HG03045 (cell line): ENCODE measurements around the gene AGAP1.

Experiments used
- ATAC-seq: cut with Tn5 transposase; IDR thresholded peaks from one replicate; pipeline ENCODE4 v1.9.1; 2021; ENCODE audit warnings: mild to moderate bottlenecking, moderate library complexity; ENCODE audit not compliant: unreplicated experiment

AGAP1 gene

DNA sequence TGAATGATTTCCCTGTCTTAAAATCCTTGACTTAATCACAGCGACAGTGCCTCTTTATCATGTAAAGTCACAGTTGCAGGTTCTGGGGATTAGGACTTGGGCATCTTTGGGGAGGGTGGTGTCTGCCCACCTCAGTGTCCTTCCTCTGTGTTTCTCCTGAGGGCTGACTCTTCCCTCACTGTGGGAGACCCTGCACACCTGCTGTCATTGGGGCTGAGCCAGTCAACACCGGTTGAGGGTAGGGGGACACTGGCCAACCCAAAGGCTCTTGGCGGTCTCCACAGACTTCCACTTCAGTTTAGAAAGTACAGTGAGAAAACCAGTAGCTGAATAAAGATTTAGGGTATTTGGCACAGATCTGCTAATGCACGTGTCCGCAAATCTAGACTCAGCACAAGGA is 36.9 kb downstream of the AGAP1 start:
- ATAC-seq, result no peak

DNA sequence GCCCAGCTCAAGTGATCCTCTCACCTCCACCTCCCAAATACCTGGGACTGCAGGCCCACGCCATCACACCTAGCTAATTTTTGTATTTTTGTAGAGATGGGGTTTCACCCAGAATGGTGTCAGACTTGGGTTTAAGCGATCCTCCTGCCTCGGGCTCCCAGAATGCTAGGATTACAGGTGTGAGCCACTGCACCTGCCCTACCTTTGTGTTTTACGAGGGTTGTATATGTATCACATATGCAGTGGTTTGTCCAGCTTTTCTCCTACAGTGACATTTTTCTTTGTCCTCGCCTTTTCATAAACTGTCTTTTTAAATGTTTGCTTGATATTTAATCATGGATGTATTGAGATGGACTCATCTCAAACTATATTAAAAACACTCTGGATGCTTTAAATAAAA is 38.5 kb downstream of the AGAP1 start:
- no peak for ATAC-seq

DNA sequence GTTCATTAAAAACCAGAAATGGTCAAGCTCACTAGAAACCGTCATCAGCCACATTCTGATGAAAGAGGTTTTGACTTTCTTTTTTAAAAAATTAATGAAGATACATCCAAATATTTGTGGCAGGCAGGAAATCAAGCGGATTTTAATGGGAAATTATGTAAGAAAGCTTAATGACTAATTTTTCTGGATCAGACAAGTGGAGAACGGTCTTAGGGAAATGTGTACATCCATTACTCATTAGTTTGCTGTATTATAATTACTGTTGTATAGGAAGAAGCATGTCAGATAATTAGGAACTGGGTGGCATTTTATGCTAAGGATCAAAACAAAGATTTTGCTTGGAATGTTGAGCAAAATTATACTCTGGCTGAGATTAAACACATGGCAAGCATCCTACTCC is 39.4 kb downstream of the AGAP1 start:
- no peak for ATAC-seq

DNA sequence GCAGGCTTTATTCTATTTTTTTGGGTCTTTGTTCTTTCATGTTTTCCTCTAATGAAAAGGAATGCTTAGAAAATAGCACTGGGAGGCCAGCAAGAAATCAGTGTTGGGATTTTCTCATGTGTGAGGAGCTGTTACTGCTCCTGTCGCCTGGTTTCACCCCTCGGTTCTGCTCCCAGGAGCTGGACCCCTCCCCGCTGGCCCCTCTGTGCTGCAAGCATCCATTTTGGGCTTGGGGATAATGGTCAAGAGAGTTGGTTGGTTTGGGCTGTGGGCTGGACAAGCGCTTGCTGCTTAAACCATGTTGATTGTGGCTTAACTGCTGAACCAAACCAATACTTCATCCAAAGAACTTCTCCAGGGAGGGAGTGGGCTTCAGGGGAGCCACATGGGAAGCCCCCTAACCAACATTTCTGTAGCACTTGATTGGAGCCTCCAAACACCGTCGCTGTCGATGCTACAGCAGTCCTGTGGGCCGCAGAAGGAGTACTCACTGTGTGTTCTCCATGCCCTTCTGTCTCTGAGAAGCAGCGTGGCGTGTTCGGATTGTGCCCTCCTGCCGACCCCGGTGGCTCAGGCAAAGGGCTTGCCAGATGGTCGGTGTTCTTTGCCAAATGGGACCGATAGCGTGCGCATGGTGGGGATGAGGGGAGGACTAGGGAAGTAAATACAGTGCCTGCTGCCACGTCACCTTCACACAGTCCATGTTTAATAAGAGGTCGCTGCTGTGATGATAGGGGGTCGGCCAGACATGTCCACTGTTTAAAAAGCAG is 40.0 kb downstream of the AGAP1 start:
- no peak for ATAC-seq

GRCh38 chr2:235534678-235535422 is 41.0 kb downstream of the AGAP1 start:
- no peak for ATAC-seq

- no peak for ATAC-seq
These were observed 41.7 kb downstream of the AGAP1 start for GRCh38 chr2:235535423-235536130.

DNA sequence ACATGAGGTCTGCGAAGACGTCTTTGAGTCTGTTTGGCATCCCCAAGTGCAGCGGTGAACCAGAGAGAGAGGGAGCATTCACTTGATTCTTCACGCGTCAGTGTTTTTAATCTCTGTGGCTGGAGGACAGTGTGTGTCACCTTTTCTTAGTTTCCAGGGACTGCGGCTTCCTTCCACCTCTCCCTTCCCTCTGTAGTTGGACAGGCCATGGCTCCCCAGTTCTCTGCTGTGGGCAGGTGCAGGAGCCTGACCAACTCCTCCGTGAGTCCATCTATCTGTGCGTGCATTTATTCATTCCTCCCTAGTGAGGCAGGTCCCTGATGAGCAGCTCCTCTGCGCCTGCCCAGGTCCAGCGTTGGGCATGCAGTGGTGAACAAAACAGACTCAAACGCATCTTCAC is 42.9 kb downstream of the AGAP1 start:
- ATAC-seq, result no peak

DNA sequence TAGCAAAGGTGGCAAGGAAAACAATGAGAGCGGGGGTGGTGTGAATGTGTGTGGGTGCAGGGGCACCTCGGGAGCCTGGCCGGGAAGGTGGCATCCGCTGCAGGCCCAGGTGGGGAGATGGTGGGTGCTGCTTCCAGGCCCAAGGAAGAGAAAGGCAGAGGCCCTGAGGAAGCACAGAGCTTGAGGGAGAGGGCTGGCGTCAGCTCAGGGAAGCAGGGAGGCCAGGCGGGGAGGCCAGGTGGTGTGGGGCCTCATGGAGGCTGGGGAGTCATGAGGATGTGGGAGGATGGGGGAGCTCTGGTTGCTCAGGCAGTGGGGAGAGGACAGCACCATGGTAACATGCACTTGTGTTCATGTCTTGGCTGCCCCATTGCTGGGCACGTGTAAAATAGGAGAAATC is 43.3 kb downstream of the AGAP1 start:
- ATAC-seq, result no peak

GRCh38 chr2:235537587-235537986 is 43.7 kb downstream of the AGAP1 start:
- ATAC-seq, result no peak

GRCh38 chr2:235538144-235538639 is 44.3 kb downstream of the AGAP1 start:
- no peak for ATAC-seq

DNA sequence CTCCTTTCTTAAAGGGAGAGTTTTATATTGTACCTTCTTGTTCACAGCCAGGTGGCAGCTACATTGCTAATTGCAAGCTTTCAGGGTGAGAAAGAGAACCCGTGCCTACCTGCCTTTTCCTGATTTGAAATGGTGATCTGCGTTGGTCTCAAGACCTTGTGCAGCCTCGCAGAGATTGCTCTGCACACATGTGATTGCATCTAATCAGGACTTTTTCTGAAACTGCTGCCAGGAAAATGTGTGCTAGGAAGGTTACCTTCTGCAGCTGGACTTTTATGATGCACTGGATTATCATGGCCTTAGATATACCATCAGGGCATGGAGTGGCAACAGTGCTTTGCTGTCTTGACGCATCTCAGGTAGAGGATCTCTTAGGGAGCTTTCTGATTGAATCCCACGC is 45.1 kb downstream of the AGAP1 start:
- ATAC-seq, result no peak

DNA sequence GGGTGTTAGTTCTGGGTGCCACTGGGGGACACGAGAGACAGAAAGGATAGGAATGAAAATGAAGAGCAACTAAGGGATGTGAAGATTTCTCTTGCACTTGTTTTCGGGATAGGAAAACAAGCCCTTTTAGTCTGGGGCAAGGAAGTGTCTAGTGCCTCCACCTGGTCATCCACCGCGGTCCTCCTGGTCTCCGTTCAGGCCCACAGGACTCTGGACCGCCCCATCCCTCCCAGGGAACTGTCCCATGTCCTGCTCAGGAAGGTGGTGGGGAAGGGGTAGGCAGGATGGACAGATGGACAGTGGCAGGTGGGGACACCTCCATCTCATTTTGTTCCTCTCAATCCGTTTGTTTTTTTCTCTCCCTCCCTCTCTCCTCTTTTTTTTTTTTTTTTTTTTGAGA is 45.9 kb downstream of the AGAP1 start:
- no peak for ATAC-seq

DNA sequence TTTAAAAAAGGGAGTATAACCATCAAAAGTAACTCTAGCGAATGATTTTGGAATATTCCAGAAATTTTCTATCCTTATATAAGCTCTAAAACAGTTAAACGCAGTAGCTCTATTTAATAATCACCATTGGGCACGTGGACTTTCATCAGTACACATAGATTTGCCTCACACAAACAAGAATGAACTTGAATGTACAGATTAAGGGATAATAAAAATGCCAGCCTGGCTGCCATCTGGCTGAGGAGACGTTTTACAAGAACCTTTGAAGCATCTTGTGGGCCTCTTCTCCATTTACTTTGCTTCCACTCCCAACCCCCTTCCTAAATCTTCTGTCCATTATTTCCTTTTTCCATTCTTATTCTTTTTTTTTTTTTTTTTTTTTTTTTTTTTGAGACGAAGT is 47.2 kb downstream of the AGAP1 start:
- ATAC-seq, result no peak

DNA sequence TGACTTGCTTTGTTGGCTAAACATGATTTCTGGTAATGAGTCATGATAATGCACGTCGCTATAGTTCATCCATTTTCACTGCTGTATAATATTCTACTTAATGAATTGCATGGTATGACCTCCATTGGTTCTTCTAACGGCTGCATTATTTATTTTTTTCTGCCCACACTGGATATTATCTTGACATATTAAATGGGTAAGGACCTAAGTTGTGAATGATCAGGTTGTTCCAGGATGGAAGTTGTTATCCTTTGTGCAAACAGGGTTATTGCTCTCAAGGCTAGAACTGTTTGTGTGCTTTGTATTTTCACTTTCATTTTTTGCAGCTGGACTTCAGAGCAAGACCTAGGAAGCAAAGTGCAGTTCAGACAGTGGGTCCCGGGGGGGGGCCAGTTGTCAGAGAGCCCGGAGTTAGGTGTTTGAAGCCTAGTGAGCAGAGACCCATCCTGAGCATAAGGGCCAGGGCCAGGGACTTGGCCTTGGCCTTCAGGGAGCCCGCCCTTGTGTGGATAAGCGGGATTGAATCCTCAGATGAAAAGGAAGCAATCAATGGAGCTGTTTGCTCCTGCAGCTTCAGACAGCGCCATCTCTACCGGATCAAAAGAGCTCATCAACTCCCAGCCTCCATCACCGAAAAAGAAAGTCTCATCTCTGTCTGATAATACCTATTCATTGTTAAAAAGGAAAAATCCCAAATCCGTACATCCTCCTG is 48.2 kb downstream of the AGAP1 start:
- no peak for ATAC-seq

DNA sequence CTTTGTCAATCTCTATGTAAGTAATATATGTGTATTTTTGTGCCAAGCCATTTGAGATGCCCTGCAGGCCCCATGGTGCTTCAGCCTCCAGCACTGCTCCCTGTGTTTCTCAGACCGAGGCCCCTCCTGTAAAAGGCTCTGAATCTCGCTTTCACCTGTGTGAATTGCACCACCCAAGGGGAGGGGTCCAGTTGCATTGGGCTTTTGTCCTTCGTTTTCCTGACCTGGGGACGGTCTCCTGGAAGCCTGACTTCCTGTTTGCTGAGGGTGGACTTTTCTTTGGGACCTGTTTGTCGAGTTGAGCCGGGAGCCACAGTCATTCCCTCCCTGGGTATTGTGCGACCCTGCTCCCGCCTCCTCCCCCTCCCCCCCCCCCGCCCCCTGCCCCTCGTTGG is 48.9 kb downstream of the AGAP1 start:
- no peak for ATAC-seq

GRCh38 chr2:235543128-235543750 is 49.4 kb downstream of the AGAP1 start:
- no peak for ATAC-seq

- ATAC-seq, result no peak
These were observed 50.2 kb downstream of the AGAP1 start for GRCh38 chr2:235543851-235544688.

DNA sequence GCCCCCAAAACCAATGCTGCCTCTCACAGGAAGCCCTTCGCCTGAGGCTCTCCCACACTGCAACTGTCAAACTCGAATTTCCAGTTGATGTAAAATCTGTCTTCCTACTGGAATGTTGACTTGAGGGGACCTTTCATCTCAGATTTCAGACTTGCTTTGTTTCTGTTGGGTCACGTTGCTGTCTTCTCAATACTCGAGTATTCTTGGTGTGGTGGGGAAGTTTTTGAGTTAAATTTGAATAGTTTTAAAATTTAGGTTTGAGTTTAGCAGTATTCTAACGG is 50.8 kb downstream of the AGAP1 start:
- no peak for ATAC-seq

GRCh38 chr2:235545339-235546150 is 51.7 kb downstream of the AGAP1 start:
- ATAC-seq, result no peak
